ENCODE data around the gene TM2D3. TPM values are rescaled to one million over a fixed set of nuclear protein-coding genes. Genes with fewer than 3 reads are reported as not detected.

The TM2D3 gene
- total RNA-seq = 10 to 100 TPM; 29.9 to 38.5 TPM
- long read RNA-seq, transcript TM2D3-201 (6 exons, 1,381 nt) = minor isoform, 11 of 41 reads
- long read RNA-seq, transcript TM2D3-202 (5 exons, 1,329 nt) = major isoform, 22 of 41 reads
- long read RNA-seq, partial matches to known transcripts = 1 of 41 reads
- long read RNA-seq, other reads (novel, unspliced or antisense) = 1 of 41 reads

- ATAC-seq = peak; percentile 93
- peak; percentile 89 to 98 for DNase-seq
- intact Hi-C loops (cut with DNase I, micrococcal nuclease) = no loop called here
Measured at GRCh38 chr15:101652098-101652785, at the start of gene TM2D3. TM2D3 (minus strand) TSS chr15:101652381; CDS start chr15:101652361, 20 bp downstream.

- no peak for ATAC-seq
- DNase-seq = no peak
- intact Hi-C loops (cut with DNase I, micrococcal nuclease) = no loop called here
Measured at GRCh38 chr15:101698314-101698713, 46.1 kb upstream of the TM2D3 start.

GRCh38 chr15:101697488-101697887 lies 45.3 kb upstream of the TM2D3 start:
- intact Hi-C loops (cut with DNase I, micrococcal nuclease) = no loop called here
- DNase-seq (no peak), ATAC-seq (no peak)

GRCh38 chr15:101696829-101697228 lies 44.6 kb upstream of the TM2D3 start:
- intact Hi-C loops (cut with DNase I, micrococcal nuclease) = no loop called here
- ATAC-seq = no peak
- no peak for DNase-seq

- ATAC-seq = no peak
- no peak for DNase-seq
- intact Hi-C loops (cut with DNase I, micrococcal nuclease) = no loop called here
Measured at GRCh38 chr15:101694261-101694660, 42.1 kb upstream of the TM2D3 start.

GRCh38 chr15:101692801-101693598 lies 40.8 kb upstream of the TM2D3 start:
- intact Hi-C loops (cut with DNase I, micrococcal nuclease) = no loop called here
- DNase-seq = no peak
- ATAC-seq = no peak

- DNase-seq = no peak
- intact Hi-C loops (cut with DNase I, micrococcal nuclease) = no loop called here
Measured at GRCh38 chr15:101689901-101690300, 37.7 kb upstream of the TM2D3 start.

GRCh38 chr15:101686718-101687117 lies 34.5 kb upstream of the TM2D3 start:
- DNase-seq (no peak), ATAC-seq (no peak)
- intact Hi-C loops (cut with DNase I, micrococcal nuclease) = no loop called here

More at GRCh38 chr15:101689901-101690300, 37.7 kb upstream of the TM2D3 start:
- no peak for ATAC-seq

GRCh38 chr15:101684877-101685276 lies 32.7 kb upstream of the TM2D3 start:
- intact Hi-C loops (cut with DNase I, micrococcal nuclease) = no loop called here
- ATAC-seq (no peak), DNase-seq (no peak)

- no peak for DNase-seq
- intact Hi-C loops (cut with DNase I, micrococcal nuclease) = no loop called here
- peak; percentile 25 for ATAC-seq
Measured at GRCh38 chr15:101684384-101684783, 32.2 kb upstream of the TM2D3 start.

- intact Hi-C loops (cut with DNase I, micrococcal nuclease) = no loop called here
- no peak for ATAC-seq
- no peak for DNase-seq
Measured at GRCh38 chr15:101679806-101680205, 27.6 kb upstream of the TM2D3 start.

- ATAC-seq = no peak
- intact Hi-C loops (cut with DNase I, micrococcal nuclease) = no loop called here
- no peak for DNase-seq
Measured at GRCh38 chr15:101676921-101677329, 24.7 kb upstream of the TM2D3 start.

- no peak for ATAC-seq
- DNase-seq = no peak
- intact Hi-C loops (cut with DNase I, micrococcal nuclease) = no loop called here
Measured at GRCh38 chr15:101675796-101676582, 23.8 kb upstream of the TM2D3 start.

- intact Hi-C loops (cut with DNase I, micrococcal nuclease) = no loop called here
- DNase-seq (no peak), ATAC-seq (no peak)
Measured at GRCh38 chr15:101675015-101675414, 22.8 kb upstream of the TM2D3 start.

- DNase-seq (no peak), ATAC-seq (no peak)
- intact Hi-C loops (cut with DNase I, micrococcal nuclease) = no loop called here
Measured at GRCh38 chr15:101672298-101672697, 20.1 kb upstream of the TM2D3 start.

- no peak for DNase-seq
- no peak for ATAC-seq
- intact Hi-C loops (cut with DNase I, micrococcal nuclease) = no loop called here
Measured at GRCh38 chr15:101669744-101670143, 17.6 kb upstream of the TM2D3 start.

- intact Hi-C loops (cut with DNase I, micrococcal nuclease) = no loop called here
- ATAC-seq = no peak
- DNase-seq = no peak
Measured at GRCh38 chr15:101667881-101668280, 15.7 kb upstream of the TM2D3 start.

GRCh38 chr15:101664303-101664913 lies 12.2 kb upstream of the TM2D3 start:
- intact Hi-C loops (cut with DNase I, micrococcal nuclease) = no loop called here
- no peak for ATAC-seq

GRCh38 chr15:101662203-101662602 lies 10.0 kb upstream of the TM2D3 start:
- no peak for ATAC-seq
- intact Hi-C loops (cut with DNase I, micrococcal nuclease) = no loop called here
- no peak for DNase-seq

More at GRCh38 chr15:101664303-101664913, 12.2 kb upstream of the TM2D3 start:
- no peak for DNase-seq

Measured in left colon (tissue), 2 donors.